Measurements from ENCODE around the gene NAALADL1. TPM values are rescaled to one million over a fixed set of nuclear protein-coding genes. Genes with fewer than 3 reads are reported as not detected.

NAALADL1 gene
- total and polyA plus RNA-seq, 4 donors: 7.4 to 22.0 (median 13.2) TPM

GRCh38 chr11:65059959-65060824, 1.8 kb upstream of the NAALADL1 start:
- no peak for ATAC-seq (ENCODE audit: insufficient read depth, low FRiP score)
- TF ChIP-seq CTCF (IDR thresholded peaks at IDR 0.05; ENCODE audit: control extremely low read depth, extremely low read depth): no peak

GRCh38 chr11:65059523-65059922, 1.2 kb upstream of the NAALADL1 start:
- Histone ChIP-seq H3K36me3 (ENCODE audit: control insufficient read depth in 4 of 4, insufficient read depth in 4 of 4, low read length in 4 of 4) (no peaks in the 10 kb centered on the region), H3K27ac (ENCODE audit: low read depth in 1 of 2, low read length in 1 of 2) (no peak overlapping the region), H3K4me1 (ENCODE audit: control insufficient read depth in 5 of 5, insufficient read depth in 5 of 5, low read length in 5 of 5) (no peaks in the 10 kb centered on the region), H3K9me3 (ENCODE audit: control insufficient read depth in 4 of 4, insufficient read depth in 3 of 4, low read length in 3 of 4) (no peaks in the 10 kb centered on the region), H3K4me3 (no peak overlapping the region), H3K27me3 (ENCODE audit: control insufficient read depth in 3 of 3, insufficient read depth in 3 of 3, low read length in 2 of 3) (no peaks in the 10 kb centered on the region), H3K9ac (ENCODE audit: insufficient read depth in 1 of 2, low read length in 2 of 2) (no peak overlapping the region)
- TF ChIP-seq CTCF (IDR thresholded peaks at IDR 0.05; ENCODE audit: control extremely low read depth, extremely low read depth): no peak
- DNase-seq (no peak), ATAC-seq (ENCODE audit: insufficient read depth, low FRiP score) (no peak)
- WGBS, 2 donors: 47 to 54% methylated on average over 3 of the region's 3 CpGs

More at GRCh38 chr11:65059959-65060824, 1.8 kb upstream of the NAALADL1 start:
- no peaks in the 10 kb centered on the region for H3K9me3 ChIP-seq (ENCODE audit: control insufficient read depth in 4 of 4, insufficient read depth in 3 of 4, low read length in 3 of 4)
- H3K4me1 ChIP-seq (ENCODE audit: control insufficient read depth in 5 of 5, insufficient read depth in 5 of 5, low read length in 5 of 5): no peaks in the 10 kb centered on the region
- H3K4me3 ChIP-seq: no peak overlapping the region
- no peaks in the 10 kb centered on the region for H3K36me3 ChIP-seq (ENCODE audit: control insufficient read depth in 4 of 4, insufficient read depth in 4 of 4, low read length in 4 of 4)
- DNase-seq: no peak
- no peaks in the 10 kb centered on the region for H3K27me3 ChIP-seq (ENCODE audit: control insufficient read depth in 3 of 3, insufficient read depth in 3 of 3, low read length in 2 of 3)
- no peak overlapping the region for H3K27ac ChIP-seq (ENCODE audit: low read depth in 1 of 2, low read length in 1 of 2)
- no peak overlapping the region for H3K9ac ChIP-seq (ENCODE audit: insufficient read depth in 1 of 2, low read length in 2 of 2)
- WGBS, 2 donors: 51 to 65% methylated on average over 10 of the region's 10 CpGs

GRCh38 chr11:65058012-65058411, 341 bp downstream of the NAALADL1 start:
- TF ChIP-seq CTCF (IDR thresholded peaks at IDR 0.05; ENCODE audit: control extremely low read depth, extremely low read depth): no peak
- DNase-seq: no peak
- no peaks in the 10 kb centered on the region for H3K36me3 ChIP-seq (ENCODE audit: control insufficient read depth in 4 of 4, insufficient read depth in 4 of 4, low read length in 4 of 4)
- WGBS, 2 donors: 76 to 89% methylated on average over 13 of the region's 13 CpGs
- ATAC-seq (ENCODE audit: insufficient read depth, low FRiP score): no peak
- H3K4me3 ChIP-seq: no peak overlapping the region
- no peaks in the 10 kb centered on the region for H3K9me3 ChIP-seq (ENCODE audit: control insufficient read depth in 4 of 4, insufficient read depth in 3 of 4, low read length in 3 of 4)
- H3K9ac ChIP-seq (ENCODE audit: insufficient read depth in 1 of 2, low read length in 2 of 2): no peak overlapping the region
- H3K4me1 ChIP-seq (ENCODE audit: control insufficient read depth in 5 of 5, insufficient read depth in 5 of 5, low read length in 5 of 5): no peaks in the 10 kb centered on the region
- no peak overlapping the region for H3K27ac ChIP-seq (ENCODE audit: low read depth in 1 of 2, low read length in 1 of 2)
- no peaks in the 10 kb centered on the region for H3K27me3 ChIP-seq (ENCODE audit: control insufficient read depth in 3 of 3, insufficient read depth in 3 of 3, low read length in 2 of 3)

Data from lung (tissue), 12 donors.